GM10248 (cell line): ENCODE measurements around the gene DDX10.

Experiments used
- CTCF ChIA-PET: fragments of 300-600 bp; sonication (Branson Sonifier 250); formaldehyde crosslinking; extraction: SDS; loops from one replicate; lab custom pipeline; 2021; ENCODE audit warnings: antibody characterized with exemption; lab: Yijun Ruan, JAX
- POLR2A ChIA-PET: fragments of 350-650 bp; sonication (Branson Sonifier 250); formaldehyde crosslinking; extraction: SDS; loops from one replicate; lab custom pipeline; 2020; ENCODE audit warnings: antibody characterized with exemption; lab: Yijun Ruan, JAX
- DNase-seq: peaks from one replicate; pipeline ENCODE4 v3.0.0; 2012; ENCODE audit errors: extremely low spot score
- TF ChIP-seq, protein P1 (sequence below): IDR thresholded peaks from 2 replicates; pipeline ENCODE4 v1.5.1; 2012; ENCODE audit warnings: mild to moderate bottlenecking, low read depth; ENCODE audit errors: extremely low read depth, missing control alignments, control extremely low read depth

Gene DDX10

GRCh38 chr11:108967571-108967970 is 302.7 kb downstream of the DDX10 start:
- CTCF ChIA-PET, result interaction anchor here (1.3 kb wide), 1 partner anchor 24 kb away, joined by 3 read pairs; no protein-coding TSS in a partner anchor
- no peak for DNase-seq
- TF ChIP-seq, protein P1, sequence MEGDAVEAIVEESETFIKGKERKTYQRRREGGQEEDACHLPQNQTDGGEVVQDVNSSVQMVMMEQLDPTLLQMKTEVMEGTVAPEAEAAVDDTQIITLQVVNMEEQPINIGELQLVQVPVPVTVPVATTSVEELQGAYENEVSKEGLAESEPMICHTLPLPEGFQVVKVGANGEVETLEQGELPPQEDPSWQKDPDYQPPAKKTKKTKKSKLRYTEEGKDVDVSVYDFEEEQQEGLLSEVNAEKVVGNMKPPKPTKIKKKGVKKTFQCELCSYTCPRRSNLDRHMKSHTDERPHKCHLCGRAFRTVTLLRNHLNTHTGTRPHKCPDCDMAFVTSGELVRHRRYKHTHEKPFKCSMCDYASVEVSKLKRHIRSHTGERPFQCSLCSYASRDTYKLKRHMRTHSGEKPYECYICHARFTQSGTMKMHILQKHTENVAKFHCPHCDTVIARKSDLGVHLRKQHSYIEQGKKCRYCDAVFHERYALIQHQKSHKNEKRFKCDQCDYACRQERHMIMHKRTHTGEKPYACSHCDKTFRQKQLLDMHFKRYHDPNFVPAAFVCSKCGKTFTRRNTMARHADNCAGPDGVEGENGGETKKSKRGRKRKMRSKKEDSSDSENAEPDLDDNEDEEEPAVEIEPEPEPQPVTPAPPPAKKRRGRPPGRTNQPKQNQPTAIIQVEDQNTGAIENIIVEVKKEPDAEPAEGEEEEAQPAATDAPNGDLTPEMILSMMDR, result no peak
- POLR2A ChIA-PET, result no interaction called here

- ChIA-PET POLR2A (no interaction called here), CTCF (interaction anchor here (1.5 kb wide), 1 partner anchor 31 kb away, joined by 4 read pairs; no protein-coding TSS in a partner anchor)
- TF ChIP-seq, protein P1, result no peak
- DNase-seq, result no peak
Measured at GRCh38 chr11:108970221-108970991, 305.5 kb downstream of the DDX10 start.

DNA sequence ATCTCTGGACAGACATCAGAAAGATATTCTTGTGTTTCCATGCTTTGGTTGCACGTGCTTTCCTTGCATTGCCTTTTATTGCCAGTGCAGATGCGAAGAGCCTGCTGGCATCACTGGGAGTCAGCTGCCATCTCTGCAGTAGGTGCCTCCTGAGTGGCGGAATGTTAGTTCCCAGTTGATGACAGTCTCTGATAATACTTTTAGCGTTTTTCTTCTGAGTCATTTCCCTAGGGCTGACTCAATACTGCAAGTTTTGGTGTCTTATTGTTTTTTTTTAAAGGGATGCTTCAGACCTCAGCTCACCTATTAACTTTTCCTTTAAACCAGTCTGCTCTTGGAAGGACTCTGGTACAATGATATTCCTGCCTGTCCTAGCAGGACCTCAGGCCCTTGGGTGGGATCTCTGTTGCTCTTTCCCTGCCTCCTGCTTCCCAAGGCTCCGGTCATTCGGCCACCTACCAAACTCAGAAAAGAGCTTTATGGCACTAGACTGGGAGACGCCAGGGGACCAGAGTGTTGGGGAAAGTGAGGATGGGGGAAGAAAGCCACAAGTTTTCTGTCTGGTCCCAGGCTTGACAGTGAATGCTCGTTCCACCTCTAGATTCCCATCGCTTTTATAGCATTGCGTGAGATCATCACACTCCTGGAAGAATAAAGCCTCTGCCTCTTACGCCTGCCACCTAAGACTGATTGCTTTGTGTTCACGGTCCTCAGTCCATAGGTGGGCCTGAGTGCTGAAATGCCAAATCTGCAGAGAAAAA is 308.7 kb downstream of the DDX10 start:
- ChIA-PET POLR2A (no interaction called here), CTCF (no interaction called here)
- TF ChIP-seq, protein P1, result no peak
- DNase-seq, result no peak

DNA sequence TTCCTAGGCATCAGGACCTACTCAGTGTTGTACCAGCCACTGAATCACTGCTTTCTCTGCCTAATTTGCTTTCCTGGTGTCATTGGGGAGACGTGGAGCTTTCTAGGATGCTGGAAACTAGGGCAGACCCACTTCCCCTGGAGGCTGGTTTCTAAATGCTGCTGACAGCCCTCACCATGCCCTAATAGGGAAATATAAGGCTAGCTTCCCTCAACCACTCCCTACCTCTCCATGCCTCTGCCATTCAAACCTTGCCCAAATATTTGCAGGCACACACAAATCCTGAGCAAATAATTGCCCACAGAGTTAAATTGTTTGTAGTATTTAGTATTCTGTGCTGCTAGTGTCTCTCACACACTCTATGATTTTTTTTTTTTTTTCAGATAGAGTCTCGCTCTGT is 310.2 kb downstream of the DDX10 start:
- DNase-seq, result no peak
- ChIA-PET CTCF (no interaction called here), POLR2A (no interaction called here)
- TF ChIP-seq, protein P1, result no peak

DNA sequence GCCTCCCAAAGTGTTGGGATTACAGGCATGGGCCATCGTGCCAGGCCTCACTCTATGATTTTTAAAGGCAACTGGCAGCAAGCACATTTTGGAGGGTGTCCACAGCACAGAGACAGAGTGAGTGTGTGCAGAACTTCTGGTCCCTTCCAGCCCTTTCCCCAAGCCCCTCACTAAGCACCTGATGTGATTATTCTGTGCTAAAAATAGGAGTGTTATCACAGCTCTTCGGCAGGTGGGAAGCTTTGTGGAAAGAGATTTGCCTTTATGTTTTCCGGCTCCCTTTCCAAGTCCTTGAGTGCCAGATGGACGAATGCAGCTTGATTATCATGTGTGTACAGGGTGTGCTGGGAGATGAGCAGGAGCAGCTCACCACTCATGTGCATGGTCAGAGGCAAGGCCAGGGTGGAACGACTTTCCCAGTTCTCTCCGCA is 310.8 kb downstream of the DDX10 start:
- ChIA-PET CTCF (no interaction called here), POLR2A (no interaction called here)
- no peak for DNase-seq
- TF ChIP-seq, protein P1, result no peak

- ChIA-PET POLR2A (no interaction called here), CTCF (no interaction called here)
- no peak for DNase-seq
- TF ChIP-seq, protein P1, result no peak
Measured at GRCh38 chr11:108983636-108984420, 319.0 kb downstream of the DDX10 start.
